Smooth muscle cell (in vitro differentiated cells): Measurements from ENCODE around the gene ZNF362. TPM values are rescaled to one million over a fixed set of nuclear protein-coding genes. Genes with fewer than 3 reads are reported as not detected.

ENCODE experiments used
- DNase-seq: peaks from one replicate; lab custom pipeline; 2025; ENCODE audit not compliant: unreplicated experiment; lab: John Stamatoyannopoulos, UW
- H2AFZ ChIP-seq: fragments of 200-600 bp; sonication (generic); 2 replicates; pipeline ENCODE4 v1.6.0; 2016; ENCODE audit warnings: antibody characterized with exemption, low read depth, mild to moderate bottlenecking
- H3F3A ChIP-seq: fragments of 200-600 bp; sonication (generic); 2 replicates; pipeline ENCODE4 v1.6.0; 2017; ENCODE audit warnings: antibody characterized with exemption, low read depth
- H3K27ac ChIP-seq: fragments of 200-600 bp; sonication (generic); 2 replicates; pipeline ENCODE4 v1.5.1; 2016; ENCODE audit warnings: low read depth, mild to moderate bottlenecking
- H3K27me3 ChIP-seq: fragments of 200-600 bp; sonication (generic); 2 replicates; pipeline ENCODE4 v1.6.1; 2016; ENCODE audit warnings: low read depth, mild to moderate bottlenecking
- H3K36me3 ChIP-seq: fragments of 200-600 bp; sonication (generic); 2 replicates; pipeline ENCODE4 v1.5.1; 2016; ENCODE audit warnings: low read depth
- H3K4me1 ChIP-seq: fragments of 200-600 bp; sonication (generic); 2 replicates; pipeline ENCODE4 v1.5.1; 2016; ENCODE audit warnings: low read depth
- H3K4me2 ChIP-seq: fragments of 200-600 bp; sonication (generic); 2 replicates; pipeline ENCODE4 v1.6.0; 2016; ENCODE audit warnings: mild to moderate bottlenecking
- H3K4me3 ChIP-seq: fragments of 200-600 bp; sonication (generic); 2 replicates; pipeline ENCODE4 v1.5.1; 2016; ENCODE audit warnings: mild to moderate bottlenecking
- H3K79me2 ChIP-seq: fragments of 200-600 bp; sonication (generic); 2 replicates; pipeline ENCODE4 v1.6.0; 2016; ENCODE audit warnings: low read depth, mild to moderate bottlenecking
- H3K9ac ChIP-seq: fragments of 200-600 bp; sonication (generic); 2 replicates; pipeline ENCODE4 v1.6.0; 2016; ENCODE audit warnings: low read depth
- H3K9me3 ChIP-seq: fragments of 200-600 bp; sonication (generic); replicated peaks from 2 replicates; pipeline ENCODE4 v1.5.1; 2016; ENCODE audit warnings: low read depth
- H4K20me1 ChIP-seq: fragments of 200-600 bp; sonication (generic); 2 replicates; pipeline ENCODE4 v1.6.0; 2016; ENCODE audit warnings: low read depth
- WGBS: methylation state at CpG from one replicate; pipeline ENCODE4 v1.1.7; 2016; ENCODE audit warnings: low lambda C conversion rate; 5-methylcytosine and 5-hydroxymethylcytosine counted together
- polyA plus RNA-seq: library from polyadenylated mRNA; unstranded; fragments of >200 nt; fragmentation: Nextera tagmentation; extraction: Ambion mirVana; gene quantifications from 2 replicates; pipeline ENCODE4 v1.2.1, GENCODE V29; 2016
- total RNA-seq: library from RNA; depleted of rRNA; stranded (reverse); fragments of >200 nt; gene quantifications from 2 replicates; pipeline ENCODE4 v1.2.3, GENCODE V29; 2014
- TF ChIP-seq, protein P1 (sequence below): fragments of 200-600 bp; sonication (generic); IDR thresholded peaks from 2 replicates; pipeline ENCODE4 v1.5.1; 2017; ENCODE audit warnings: borderline replicate concordance, mild to moderate bottlenecking, antibody characterized with exemption; ENCODE audit not compliant: insufficient read depth, poor library complexity, severe bottlenecking

Gene ZNF362
- total and polyA plus RNA-seq, 2 experiments from 2014 or later = 30.0 to 38.2 TPM

DNA sequence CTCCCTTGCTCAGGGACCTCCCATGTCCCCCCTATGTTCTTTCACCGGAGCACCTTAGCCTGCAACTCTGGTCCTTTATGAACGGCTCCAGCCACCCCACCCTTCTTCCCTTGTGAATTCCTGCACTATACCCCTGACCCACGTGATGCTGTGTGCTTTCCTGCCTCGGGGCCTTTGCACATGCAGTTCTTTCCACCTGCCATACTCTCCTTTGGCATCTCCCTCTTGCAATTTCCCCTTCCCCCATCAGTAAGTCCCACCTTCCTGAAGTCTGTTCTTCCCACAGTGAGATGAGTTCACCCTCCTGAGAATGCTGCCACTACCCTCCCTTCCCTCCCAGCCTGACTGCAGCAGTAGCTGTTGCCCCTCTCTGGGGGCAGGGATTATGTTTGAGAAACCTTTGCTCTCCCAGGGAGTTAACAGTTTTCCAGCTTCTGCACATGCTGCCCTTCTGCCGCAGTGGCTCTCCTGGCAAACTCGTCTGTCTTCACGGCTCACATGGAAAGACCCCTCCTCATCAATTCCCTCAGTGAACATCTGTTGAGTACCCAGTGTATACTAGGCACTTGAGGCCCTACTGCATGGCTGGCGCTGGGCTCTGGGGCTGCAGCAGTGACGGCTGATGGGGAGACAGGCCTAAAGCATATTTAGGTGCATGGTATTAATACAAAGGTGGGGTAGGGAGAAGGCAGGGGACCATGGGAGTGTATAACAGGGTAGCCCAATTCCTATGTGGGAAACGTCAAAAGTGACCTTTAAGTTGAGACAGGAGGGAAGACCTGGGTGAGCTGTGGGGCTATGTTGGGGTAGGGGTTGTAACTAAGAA is 9.7 kb downstream of the ZNF362 start:
- TF ChIP-seq, protein P1, sequence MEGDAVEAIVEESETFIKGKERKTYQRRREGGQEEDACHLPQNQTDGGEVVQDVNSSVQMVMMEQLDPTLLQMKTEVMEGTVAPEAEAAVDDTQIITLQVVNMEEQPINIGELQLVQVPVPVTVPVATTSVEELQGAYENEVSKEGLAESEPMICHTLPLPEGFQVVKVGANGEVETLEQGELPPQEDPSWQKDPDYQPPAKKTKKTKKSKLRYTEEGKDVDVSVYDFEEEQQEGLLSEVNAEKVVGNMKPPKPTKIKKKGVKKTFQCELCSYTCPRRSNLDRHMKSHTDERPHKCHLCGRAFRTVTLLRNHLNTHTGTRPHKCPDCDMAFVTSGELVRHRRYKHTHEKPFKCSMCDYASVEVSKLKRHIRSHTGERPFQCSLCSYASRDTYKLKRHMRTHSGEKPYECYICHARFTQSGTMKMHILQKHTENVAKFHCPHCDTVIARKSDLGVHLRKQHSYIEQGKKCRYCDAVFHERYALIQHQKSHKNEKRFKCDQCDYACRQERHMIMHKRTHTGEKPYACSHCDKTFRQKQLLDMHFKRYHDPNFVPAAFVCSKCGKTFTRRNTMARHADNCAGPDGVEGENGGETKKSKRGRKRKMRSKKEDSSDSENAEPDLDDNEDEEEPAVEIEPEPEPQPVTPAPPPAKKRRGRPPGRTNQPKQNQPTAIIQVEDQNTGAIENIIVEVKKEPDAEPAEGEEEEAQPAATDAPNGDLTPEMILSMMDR = no peak
- Histone ChIP-seq H4K20me1 (peaks cover 97% of the 10 kb centered on the region), H2AFZ (no peak overlapping the region), H3K27me3 (no peaks in the 10 kb centered on the region), H3K4me2 (no peak overlapping the region), H3K9me3 (no peaks in the 10 kb centered on the region), H3K9ac (no peak overlapping the region), H3K27ac (no peak overlapping the region), H3K79me2 (peaks cover 86% of the 10 kb centered on the region), H3K36me3 (no peaks in the 10 kb centered on the region), H3K4me1 (no peaks in the 10 kb centered on the region), H3K4me3 (no peak overlapping the region), H3F3A (no peaks in the 10 kb centered on the region)
- 95% methylated on average over 10 of the region's 10 CpGs for WGBS
- DNase-seq = no peak

DNA sequence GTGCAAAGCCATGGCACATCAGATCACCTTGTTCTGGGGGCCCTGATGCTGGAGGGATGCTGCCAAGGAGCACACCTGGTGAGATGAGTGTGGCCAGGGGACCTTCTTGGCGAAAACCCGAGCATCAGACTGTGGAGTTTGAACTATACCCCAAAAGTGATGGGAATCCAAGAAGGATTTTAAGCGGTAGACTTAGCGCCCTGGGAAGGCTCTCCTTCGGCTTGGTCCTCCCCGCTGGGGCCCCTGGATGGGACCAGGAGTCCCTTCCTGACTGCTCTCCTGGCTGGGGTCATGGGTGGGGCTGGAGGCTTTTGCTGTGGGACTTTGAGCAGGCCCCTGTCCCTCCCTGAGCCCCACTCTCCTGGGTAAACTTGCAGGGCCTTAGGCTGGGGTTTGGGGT is 10.5 kb downstream of the ZNF362 start:
- no peaks in the 10 kb centered on the region for H3K9me3 ChIP-seq
- peaks cover 97% of the 10 kb centered on the region for H4K20me1 ChIP-seq
- H3K9ac ChIP-seq = no peak overlapping the region
- TF ChIP-seq, protein P1 = no peak
- no peak overlapping the region for H3K27ac ChIP-seq
- no peak overlapping the region for H2AFZ ChIP-seq
- H3K4me2 ChIP-seq = no peak overlapping the region
- H3K79me2 ChIP-seq = peaks cover 83% of the 10 kb centered on the region
- 99% methylated on average over 6 of the region's 6 CpGs for WGBS
- H3K4me3 ChIP-seq = no peak overlapping the region
- H3F3A ChIP-seq = no peaks in the 10 kb centered on the region
- H3K4me1 ChIP-seq = no peaks in the 10 kb centered on the region
- H3K27me3 ChIP-seq = no peaks in the 10 kb centered on the region
- DNase-seq = no peak
- H3K36me3 ChIP-seq = no peaks in the 10 kb centered on the region

DNA sequence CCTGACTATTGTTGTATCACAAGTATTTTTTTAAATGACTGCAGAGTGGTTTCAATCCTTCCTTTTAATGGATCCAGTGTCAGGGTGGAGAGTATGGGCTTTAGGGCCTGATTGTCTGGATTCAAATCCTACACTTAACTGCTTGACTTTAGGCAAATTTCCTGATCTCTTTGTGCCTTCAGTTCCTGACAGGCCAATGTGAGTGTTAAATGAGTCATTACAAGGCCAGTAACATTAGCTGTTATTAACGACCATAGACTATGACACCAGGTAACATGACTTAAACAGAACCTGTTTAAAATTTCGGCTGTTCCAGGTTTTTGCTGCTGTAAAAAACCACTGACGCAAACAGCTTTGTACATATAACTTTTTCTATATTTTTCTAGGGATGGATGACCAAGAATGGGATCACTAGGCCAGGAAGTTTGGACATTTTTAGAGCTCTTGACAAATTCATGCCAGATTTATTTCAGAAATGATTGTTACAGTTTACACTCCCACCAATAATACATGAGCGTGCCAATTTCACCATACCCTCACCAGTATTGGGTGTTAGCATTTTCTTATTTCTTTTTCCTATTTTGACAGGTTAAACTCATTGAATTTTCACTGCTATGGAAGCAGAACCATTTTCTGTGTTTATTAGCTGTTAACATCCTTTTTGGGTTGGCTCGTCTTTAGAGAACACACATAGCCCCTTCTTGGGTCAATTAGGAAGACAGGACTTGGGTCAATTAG is 11.3 kb downstream of the ZNF362 start:
- Histone ChIP-seq H3K79me2 (peaks cover 80% of the 10 kb centered on the region), H3K27me3 (no peaks in the 10 kb centered on the region), H3K9ac (no peak overlapping the region), H4K20me1 (peaks cover 100% of the 10 kb centered on the region), H3K4me1 (no peaks in the 10 kb centered on the region), H3K4me2 (no peak overlapping the region), H2AFZ (no peak overlapping the region), H3K4me3 (no peak overlapping the region), H3K27ac (no peak overlapping the region), H3F3A (no peaks in the 10 kb centered on the region), H3K9me3 (no peaks in the 10 kb centered on the region), H3K36me3 (no peaks in the 10 kb centered on the region)
- WGBS = 72% methylated on average over 5 of the region's 5 CpGs
- TF ChIP-seq, protein P1 = no peak
- DNase-seq = no peak
